SK-N-SH (cell line): ENCODE results near the gene ZNF527. TPM values are rescaled to one million over a fixed set of nuclear protein-coding genes. Genes with fewer than 3 reads are reported as not detected.

Source experiments
- CTCF ChIA-PET: fragments of 300-600, 350-600 bp; formaldehyde crosslinking; extraction: SDS; loops from one replicate; lab custom pipeline; 2021; lab: Yijun Ruan, JAX
- POLR2A ChIA-PET: fragments of 350-600 bp; sonication (Branson Sonifier 250); formaldehyde crosslinking; extraction: SDS; loops from one replicate; lab custom pipeline; 2020; ENCODE audit warnings: antibody characterized with exemption, inconsistent platforms; lab: Yijun Ruan, JAX
- DNase-seq: peaks from one replicate; pipeline ENCODE4 v3.0.0; 2012
- H2AFZ ChIP-seq: fragments of 200-600 bp; sonication (generic); 2 replicates; pipeline ENCODE4 v1.8.1; 2016; ENCODE audit warnings: antibody characterized with exemption, mild to moderate bottlenecking, low read depth
- H3F3A ChIP-seq: fragments of 200-600 bp; sonication (generic); replicated peaks from 2 replicates; pipeline ENCODE3; 2016; ENCODE audit warnings: antibody characterized with exemption, mild to moderate bottlenecking; ENCODE audit not compliant: insufficient read depth
- H3K27ac ChIP-seq, 2 experiments: fragments of 200-500 bp in 1 of 2; fragments of 200-600 bp in 1 of 2; sonication (Bioruptor generic) in 1 of 2; sonication (generic), shearing (Covaris generic) in 1 of 2; 2 replicates each; pipeline versions ENCODE4 v1.5.1 to v1.6.1; 2014 to 2016; ENCODE audit warnings: low read depth in 2 of 2, inconsistent platforms in 1 of 2, low read length in 1 of 2, mild to moderate bottlenecking in 1 of 2, mixed read lengths in 1 of 2
- H3K27me3 ChIP-seq: fragments of 200-600 bp; sonication (generic), shearing (Covaris generic); 2 replicates; pipeline ENCODE4 v1.6.1; 2016; ENCODE audit warnings: mixed run types; ENCODE audit not compliant: insufficient read depth
- H3K36me3 ChIP-seq, 2 experiments: fragments of 200-500 bp in 1 of 2; fragments of 200-600 bp in 1 of 2; sonication (Bioruptor generic) in 1 of 2; sonication (generic) in 1 of 2; replicated peaks in 1 of 2; 2 replicates each; pipeline versions ENCODE3 to v1.5.1; 2014 to 2016; ENCODE audit warnings: low read length in 1 of 2, mild to moderate bottlenecking in 1 of 2; ENCODE audit not compliant: insufficient read depth in 2 of 2, control insufficient read depth in 1 of 2
- H3K4me1 ChIP-seq, 2 experiments: fragments of 200-500 bp in 1 of 2; fragments of 200-600 bp in 1 of 2; sonication (Bioruptor generic) in 1 of 2; sonication (generic), shearing (Covaris generic) in 1 of 2; 2 replicates each; pipeline versions ENCODE4 v1.5.1 to v1.6.1; 2014 to 2016; ENCODE audit warnings: low read depth in 1 of 2, low read length in 1 of 2, mixed run types in 1 of 2; ENCODE audit not compliant: insufficient read depth in 2 of 2, control insufficient read depth in 1 of 2
- H3K4me2 ChIP-seq: fragments of 200-600 bp; sonication (generic), shearing (Covaris generic); 2 replicates; pipeline ENCODE4 v1.6.1; 2017; ENCODE audit warnings: mixed run types
- H3K4me3 ChIP-seq, 2 experiments: fragments of 200-500 bp in 1 of 2; fragments of 200-600 bp in 1 of 2; sonication (Bioruptor generic) in 1 of 2; sonication (generic), shearing (Covaris generic) in 1 of 2; 2 replicates each; pipeline versions ENCODE4 v1.5.1 to v1.8.1; 2014 to 2016; ENCODE audit warnings: low read depth in 2 of 2, inconsistent platforms in 1 of 2, low read length in 1 of 2, mild to moderate bottlenecking in 1 of 2, mixed read lengths in 1 of 2, moderate library complexity in 1 of 2
- H3K79me2 ChIP-seq: fragments of 200-600 bp; sonication (generic); 2 replicates; pipeline ENCODE4 v1.8.1; 2017; ENCODE audit warnings: mild to moderate bottlenecking; ENCODE audit not compliant: insufficient read depth
- H3K9ac ChIP-seq: fragments of 200-600 bp; sonication (generic); 2 replicates; pipeline ENCODE4 v1.6.1; 2017; ENCODE audit warnings: mixed run types
- H3K9me2 ChIP-seq: fragments of 200-600 bp; sonication (generic); 2 replicates; pipeline ENCODE4 v1.6.1; 2017; ENCODE audit warnings: mixed run types
- H3K9me3 ChIP-seq: fragments of 200-600 bp; sonication (generic); 2 replicates; pipeline ENCODE4 v1.6.1; 2017; ENCODE audit warnings: mixed run types, mild to moderate bottlenecking, moderate library complexity
- H4K20me1 ChIP-seq: fragments of 200-600 bp; sonication (generic); 2 replicates; pipeline ENCODE4 v1.6.1; 2017; ENCODE audit warnings: mild to moderate bottlenecking, mixed run types; ENCODE audit not compliant: insufficient read depth
- FOSL2 ChIP-seq: IDR thresholded peaks from 2 replicates; pipeline ENCODE4 v1.4.0; 2012; ENCODE audit warnings: low read depth, mild to moderate bottlenecking, moderate library complexity, borderline replicate concordance
- FOXM1 ChIP-seq: IDR thresholded peaks from 2 replicates; pipeline ENCODE4 v1.4.0; 2012; ENCODE audit warnings: low read depth, mild to moderate bottlenecking
- GABPA ChIP-seq: IDR thresholded peaks from 2 replicates; pipeline ENCODE4 v1.4.0; 2012; ENCODE audit warnings: low read depth, mild to moderate bottlenecking
- JUND ChIP-seq: IDR thresholded peaks from 2 replicates; pipeline ENCODE4 v1.4.0; 2012
- MXI1 ChIP-seq: IDR thresholded peaks from 2 replicates; pipeline ENCODE4 v1.6.1; 2012; ENCODE audit warnings: mild to moderate bottlenecking, low read depth, low read length, improper control_type of control experiment
- NRF1 ChIP-seq: IDR thresholded peaks from 2 replicates; pipeline ENCODE4 v1.6.1; 2012; ENCODE audit warnings: low read depth, mild to moderate bottlenecking, low read length
- POLR2AphosphoS5 ChIP-seq: IDR thresholded peaks from 2 replicates; pipeline ENCODE4 v1.6.1; 2012; ENCODE audit warnings: low read depth, low read length
- RFX5 ChIP-seq: IDR thresholded peaks from 2 replicates; pipeline ENCODE4 v1.6.1; 2012; ENCODE audit warnings: mild to moderate bottlenecking, improper control_type of control experiment, low read length
- RXRA ChIP-seq: IDR thresholded peaks from 2 replicates; pipeline ENCODE4 v1.4.0; 2012; ENCODE audit warnings: low read depth, mild to moderate bottlenecking, borderline replicate concordance
- SIN3A ChIP-seq: IDR thresholded peaks from 2 replicates; pipeline ENCODE4 v1.6.1; 2012; ENCODE audit warnings: low read depth, mild to moderate bottlenecking, low read length, moderate library complexity, borderline replicate concordance
- TEAD4 ChIP-seq: IDR thresholded peaks from 2 replicates; pipeline ENCODE4 v1.4.0; 2012; ENCODE audit warnings: mild to moderate bottlenecking, borderline replicate concordance; ENCODE audit not compliant: insufficient read depth
- YY1 ChIP-seq: IDR thresholded peaks from 2 replicates; pipeline ENCODE4 v1.4.0; 2012; ENCODE audit warnings: low read depth, mild to moderate bottlenecking
- ZBTB33 ChIP-seq: IDR thresholded peaks from 2 replicates; pipeline ENCODE4 v1.4.0; 2012; ENCODE audit warnings: low read depth, borderline replicate concordance
- WGBS: methylation state at CpG from one replicate; pipeline ENCODE4 v1.1.6; 2017; ENCODE audit warnings: low lambda C conversion rate; 5-methylcytosine and 5-hydroxymethylcytosine counted together
- polyA plus RNA-seq, 3 experiments: library from polyadenylated mRNA; depleted of rRNA; stranded (reverse); fragments of >200 nt; gene quantifications; 2 replicates each; pipeline ENCODE4 v1.2.3, GENCODE V29; 2012
- TF ChIP-seq, protein P1 (sequence below): fragments of 150-350 bp; IDR thresholded peaks from 2 replicates; pipeline ENCODE4 v1.6.1; 2016; ENCODE audit warnings: mild to moderate bottlenecking, low read depth, low read length

ZNF527 gene
- polyA plus RNA-seq, 1 of the 3 experiments (the other 2 are of a cell fraction), result 1.9 TPM

DNA sequence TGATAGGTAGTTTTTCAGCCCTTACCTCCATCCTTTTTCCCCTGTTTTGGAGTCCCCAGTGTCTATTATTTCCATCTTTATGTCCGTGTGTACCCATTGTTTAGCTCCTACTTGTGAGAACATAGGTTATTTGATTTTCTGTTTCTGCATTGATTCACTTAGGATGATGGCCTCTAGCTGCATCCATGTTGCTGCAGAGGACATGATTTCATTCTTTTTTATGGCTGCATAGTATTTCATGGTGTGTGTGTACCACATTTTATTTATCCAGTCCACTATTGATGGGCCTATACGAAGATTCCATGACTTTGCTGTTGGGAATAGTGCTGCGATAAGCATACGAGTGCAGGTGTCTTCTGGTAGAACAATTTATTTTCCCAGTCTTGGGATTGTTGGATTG lies 15.0 kb upstream of the ZNF527 start:
- peaks cover 38 to 84% of the 10 kb centered on the region in 2 experiments for H3K36me3 ChIP-seq
- H3K27me3 ChIP-seq, result no peaks in the 10 kb centered on the region
- no peaks in the 10 kb centered on the region for H4K20me1 ChIP-seq
- no peak for DNase-seq
- peaks cover 5% of the 10 kb centered on the region; the same call in 1 of the 2 replicates for H3K9me3 ChIP-seq
- H3K4me1 ChIP-seq, result no peaks in the 10 kb centered on the region
- H3K4me2 ChIP-seq, result no peak overlapping the region
- H3K4me3 ChIP-seq, result no peak overlapping the region
- no peaks in the 10 kb centered on the region for H3K9me2 ChIP-seq
- H3K27ac ChIP-seq, result no peak overlapping the region
- no peak overlapping the region for H2AFZ ChIP-seq
- peaks cover 29% of the 10 kb centered on the region; the same call in 1 of the 2 replicates for H3K79me2 ChIP-seq
- WGBS, result 94% methylated on average over 4 of the region's 4 CpGs
- TF ChIP-seq MXI1 (no peak), SIN3A (no peak), YY1 (no peak), RFX5 (no peak), NRF1 (no peak), GABPA (no peak)
- TF ChIP-seq, all 33 proteins: peak for 0
- Histone ChIP-seq H3K9ac (no peak overlapping the region), H3F3A (peaks cover 3% of the 10 kb centered on the region)
- POLR2A ChIA-PET, result no interaction called here
- CTCF ChIA-PET, result no interaction called here

DNA sequence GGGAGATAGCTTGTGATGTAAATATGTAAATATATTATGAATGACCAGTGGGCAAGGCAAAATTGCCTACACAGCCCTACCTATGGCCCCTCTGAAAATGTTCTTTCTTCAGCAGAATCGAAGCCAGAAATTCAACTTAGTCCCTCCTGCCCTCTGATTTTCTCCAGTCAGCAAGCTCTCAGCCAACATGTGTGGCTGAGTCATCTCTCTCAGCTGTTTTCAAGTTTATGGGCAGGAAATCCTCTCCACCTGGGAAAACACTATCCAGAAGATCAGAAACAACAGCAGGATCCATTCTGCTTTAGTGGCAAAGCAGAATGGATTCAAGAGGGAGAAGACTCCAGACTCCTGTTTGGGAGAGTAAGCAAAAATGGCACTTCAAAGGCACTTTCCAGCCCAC lies 8.9 kb upstream of the ZNF527 start:
- no peak overlapping the region for H3K9ac ChIP-seq
- H3K79me2 ChIP-seq, result peaks cover 3% of the 10 kb centered on the region; the same call in 1 of the 2 replicates
- no peaks in the 10 kb centered on the region for H3K4me1 ChIP-seq
- DNase-seq, result no peak
- H3F3A ChIP-seq, result no peaks in the 10 kb centered on the region
- no peak overlapping the region for H2AFZ ChIP-seq
- no peak overlapping the region for H3K4me2 ChIP-seq
- peaks cover 10% of the 10 kb centered on the region; the same call in 1 of the 2 replicates for H3K9me3 ChIP-seq
- no peaks in the 10 kb centered on the region for H4K20me1 ChIP-seq
- H3K4me3 ChIP-seq, result no peak overlapping the region
- no peaks in the 10 kb centered on the region for H3K27me3 ChIP-seq
- ChIA-PET POLR2A (no interaction called here), CTCF (interaction anchor here (0.6 kb wide), 1 partner anchor 30 kb away, joined by 3 read pairs; no protein-coding TSS in a partner anchor)
- no peak for TF ChIP-seq POLR2AphosphoS5
- TF ChIP-seq GABPA, result no peak
- no peak for TF ChIP-seq NRF1
- TF ChIP-seq ZBTB33, result no peak
- no peak for TF ChIP-seq FOSL2
- TF ChIP-seq SIN3A, result no peak
- no peak for TF ChIP-seq MXI1
- TF ChIP-seq, protein P1, sequence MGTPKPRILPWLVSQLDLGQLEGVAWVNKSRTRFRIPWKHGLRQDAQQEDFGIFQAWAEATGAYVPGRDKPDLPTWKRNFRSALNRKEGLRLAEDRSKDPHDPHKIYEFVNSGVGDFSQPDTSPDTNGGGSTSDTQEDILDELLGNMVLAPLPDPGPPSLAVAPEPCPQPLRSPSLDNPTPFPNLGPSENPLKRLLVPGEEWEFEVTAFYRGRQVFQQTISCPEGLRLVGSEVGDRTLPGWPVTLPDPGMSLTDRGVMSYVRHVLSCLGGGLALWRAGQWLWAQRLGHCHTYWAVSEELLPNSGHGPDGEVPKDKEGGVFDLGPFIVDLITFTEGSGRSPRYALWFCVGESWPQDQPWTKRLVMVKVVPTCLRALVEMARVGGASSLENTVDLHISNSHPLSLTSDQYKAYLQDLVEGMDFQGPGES, result no peak
- TF ChIP-seq YY1, result no peak
- TF ChIP-seq TEAD4, result no peak
- no peak for TF ChIP-seq RXRA
- no peak for TF ChIP-seq FOXM1
- no peak for TF ChIP-seq JUND
- no peak overlapping the region for H3K27ac ChIP-seq
- H3K9me2 ChIP-seq, result no peaks in the 10 kb centered on the region
- H3K36me3 ChIP-seq, result peaks cover 39 to 68% of the 10 kb centered on the region in 2 experiments
- 70% methylated on average over 1 of the region's 1 CpG for WGBS
